Ovary (tissue), 9 donors: Measurements from ENCODE around the gene PSTPIP1. TPM values are rescaled to one million over a fixed set of nuclear protein-coding genes. Genes with fewer than 3 reads are reported as not detected.

Experiments used
- DNase-seq, 5 donors: peaks; one replicate each; pipeline ENCODE4 v3.0.0-alpha.2; 2019 to 2020
- H3K27ac ChIP-seq, 2 donors: fragments of 200-600 bp; one replicate each; pipeline versions ENCODE4 v1.5.1 to v1.8.0; 2019 to 2022
- H3K27me3 ChIP-seq: fragments of 200-600 bp; one replicate; pipeline ENCODE4 v1.8.0; 2022
- H3K36me3 ChIP-seq: fragments of 200-600 bp; sonication (generic); one replicate; pipeline ENCODE4 v1.5.1; 2019
- H3K4me1 ChIP-seq: one replicate; pipeline ENCODE4 v1.8.1; 2013; ENCODE audit warnings: mild to moderate bottlenecking, moderate library complexity; ENCODE audit not compliant: insufficient read depth
- H3K4me3 ChIP-seq: fragments of 200-600 bp; sonication (generic); one replicate; pipeline ENCODE4 v1.5.1; 2017
- H3K9me3 ChIP-seq, 2 donors: fragments of 200-600 bp in 1 of 2; sonication (generic) in 1 of 2; one replicate each; pipeline versions ENCODE4 v1.5.1 to v1.8.1; 2013 to 2019; ENCODE audit warnings: mild to moderate bottlenecking in 1 of 2, moderate library complexity in 1 of 2
- EP300 ChIP-seq: sonication (generic); formaldehyde crosslinking; IDR thresholded peaks from one replicate; pipeline ENCODE4 v1.6.1; 2017; ENCODE audit warnings: antibody characterized with exemption
- POLR2A ChIP-seq: fragments of 450-650 bp; IDR thresholded peaks from one replicate; pipeline ENCODE4 v1.6.1; 2017; ENCODE audit warnings: antibody characterized with exemption, mild to moderate bottlenecking, moderate library complexity
- WGBS, 3 donors: extraction: QIAGEN DNeasy Blood & Tissue Kit in 1 of 3; methylation state at CpG; one replicate each; pipeline versions ENCODE4 v1.1.5 to v1.1.7; 2013 to 2017; 5-methylcytosine and 5-hydroxymethylcytosine counted together
- intact Hi-C, 4 donors: fragments of 100-400 bp; cut with DNase I; formaldehyde crosslinking; loops; one replicate each; pipeline versions ENCODE4 v1.11.0 to v1.15.1; 2022 to 2023
- polyA plus RNA-seq, 2 donors: library from polyadenylated mRNA; stranded (reverse); fragments of 200-250 nt in 1 of 2; fragments of 350-450 nt in 1 of 2; fragmentation: Illumina TruSeq in 1 of 2; extraction: RNeasy Lipid Tissue Mini Kit (QIAGEN cat#74804) in 1 of 2; gene quantifications; one replicate each; pipeline ENCODE4 v1.2.3, GENCODE V29; 2013 to 2014
- total RNA-seq, 7 donors: library from RNA; depleted of rRNA in 2 of 7; stranded (reverse); fragments of >200 nt in 2 of 7; fragmentation: NEBNext Ultra II Directional in 3 of 7; extraction: Animal tissue kit (Norgen Biotek cat#: 25700) in 3 of 7; gene quantifications; one replicate each; pipeline versions ENCODE4 v1.1.0 to v1.2.4, GENCODE V29; 2016 to 2023
- TF ChIP-seq, protein P1 (sequence below), 3 donors: fragments of 450-650 bp in 2 of 3; fragments of 200-600 bp in 1 of 3; IDR thresholded peaks; one replicate each; pipeline versions ENCODE4 v1.5.1 to v1.8.0; 2016 to 2022; ENCODE audit warnings: antibody characterized with exemption in 3 of 3, mild to moderate bottlenecking in 1 of 3
- donor health status: DM: no; HTN: no; CAD: no; lungs with moderate emphysema.
- donor health status: DM: no; HTN: no; CAD: no.
- donor health status: Bipolar disorder and iron deficiency.
- donor health status: DM: yes; HTN: yes; CAD: no.
- donor health status: DM: no; HTN: no; CAD: no.
- donor health status: DM: yes; HTN: yes; CAD: no.

The PSTPIP1 gene
- total and polyA plus RNA-seq, 9 donors, result 1.4 to 10.9 (median 2.5) TPM

DNA sequence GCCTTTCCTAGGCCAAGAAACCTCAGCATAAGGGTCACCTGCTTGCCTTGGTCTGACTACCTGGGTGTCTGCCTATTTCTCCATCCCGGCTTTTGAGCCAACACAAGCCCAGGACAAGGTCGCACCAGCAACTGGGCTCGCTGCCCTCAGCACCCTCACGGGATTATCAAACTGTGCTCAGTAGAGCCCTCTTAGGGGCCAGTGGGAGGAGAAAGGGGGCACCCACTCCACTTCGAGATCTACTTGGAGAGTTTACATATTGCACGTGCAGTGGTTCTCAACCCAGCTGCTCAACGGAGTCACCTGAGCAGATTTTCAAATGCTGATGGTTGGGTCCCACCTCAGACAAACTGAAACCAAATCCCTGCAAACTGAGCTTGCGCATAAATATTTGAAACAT is 44.9 kb downstream of the PSTPIP1 start:
- intact Hi-C loops, result loop anchor here in 1 of 4 donors (10.0 kb wide), 1 partner anchor 65 kb away; no protein-coding TSS in a partner anchor
- no peak for TF ChIP-seq EP300
- TF ChIP-seq, protein P1, sequence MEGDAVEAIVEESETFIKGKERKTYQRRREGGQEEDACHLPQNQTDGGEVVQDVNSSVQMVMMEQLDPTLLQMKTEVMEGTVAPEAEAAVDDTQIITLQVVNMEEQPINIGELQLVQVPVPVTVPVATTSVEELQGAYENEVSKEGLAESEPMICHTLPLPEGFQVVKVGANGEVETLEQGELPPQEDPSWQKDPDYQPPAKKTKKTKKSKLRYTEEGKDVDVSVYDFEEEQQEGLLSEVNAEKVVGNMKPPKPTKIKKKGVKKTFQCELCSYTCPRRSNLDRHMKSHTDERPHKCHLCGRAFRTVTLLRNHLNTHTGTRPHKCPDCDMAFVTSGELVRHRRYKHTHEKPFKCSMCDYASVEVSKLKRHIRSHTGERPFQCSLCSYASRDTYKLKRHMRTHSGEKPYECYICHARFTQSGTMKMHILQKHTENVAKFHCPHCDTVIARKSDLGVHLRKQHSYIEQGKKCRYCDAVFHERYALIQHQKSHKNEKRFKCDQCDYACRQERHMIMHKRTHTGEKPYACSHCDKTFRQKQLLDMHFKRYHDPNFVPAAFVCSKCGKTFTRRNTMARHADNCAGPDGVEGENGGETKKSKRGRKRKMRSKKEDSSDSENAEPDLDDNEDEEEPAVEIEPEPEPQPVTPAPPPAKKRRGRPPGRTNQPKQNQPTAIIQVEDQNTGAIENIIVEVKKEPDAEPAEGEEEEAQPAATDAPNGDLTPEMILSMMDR (IDR thresholded peaks at IDR 0.05), result no peak
- no peak for TF ChIP-seq POLR2A
- Histone ChIP-seq H3K4me1 (no peaks in the 10 kb centered on the region), H3K36me3 (no peaks in the 10 kb centered on the region), H3K27ac (no peak overlapping the region), H3K4me3 (no peak overlapping the region), H3K9me3 (no peaks in the 10 kb centered on the region), H3K27me3 (no peaks in the 10 kb centered on the region)
- DNase-seq, result no peak
- 78 to 89% methylated on average over 8 of the region's 8 CpGs; no CpG with 5 or more reads in 1 of the 3 donors for WGBS, 3 donors

DNA sequence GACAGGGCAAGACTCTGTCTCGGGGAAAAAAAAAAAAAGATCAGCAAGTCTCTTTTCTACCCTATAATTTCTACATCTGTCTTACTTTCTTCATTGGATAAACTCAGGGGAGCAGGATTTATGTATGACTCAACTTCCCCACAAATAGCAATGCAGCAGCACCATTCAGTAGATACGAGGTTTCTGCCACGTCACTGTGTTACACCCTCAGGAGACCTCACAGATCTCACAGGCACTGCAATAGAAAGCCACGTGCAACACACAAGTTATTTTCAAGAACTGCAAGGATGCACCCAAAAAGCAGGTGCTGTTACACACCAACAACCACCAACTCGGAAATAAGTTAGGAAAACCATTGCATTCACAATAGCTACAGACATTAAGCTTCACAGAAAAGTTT is 45.7 kb downstream of the PSTPIP1 start:
- Histone ChIP-seq H3K4me1 (no peaks in the 10 kb centered on the region), H3K9me3 (no peaks in the 10 kb centered on the region), H3K27me3 (no peaks in the 10 kb centered on the region), H3K36me3 (no peaks in the 10 kb centered on the region), H3K27ac (no peak overlapping the region), H3K4me3 (no peak overlapping the region)
- TF ChIP-seq, protein P1 (IDR thresholded peaks at IDR 0.05), result no peak
- TF ChIP-seq EP300 (no peak), POLR2A (no peak)
- DNase-seq, result no peak
- intact Hi-C loops, result no loop called here
- 73 to 92% (median 87%) methylated on average over 5 of the region's 5 CpGs for WGBS, 3 donors

- DNase-seq, result no peak
- 78 to 86% (median 81%) methylated on average over 8 of the region's 8 CpGs for WGBS, 3 donors
- no peaks in the 10 kb centered on the region for H3K4me1 ChIP-seq
- intact Hi-C loops, result no loop called here
- H3K4me3 ChIP-seq, result no peak overlapping the region
- H3K27me3 ChIP-seq, result no peaks in the 10 kb centered on the region
- H3K27ac ChIP-seq, result no peak overlapping the region
- no peaks in the 10 kb centered on the region for H3K36me3 ChIP-seq
- no peaks in the 10 kb centered on the region for H3K9me3 ChIP-seq
- TF ChIP-seq, protein P1 (IDR thresholded peaks at IDR 0.05), result no peak
- TF ChIP-seq POLR2A, result no peak
- no peak for TF ChIP-seq EP300
These were observed 47.5 kb downstream of the PSTPIP1 start for GRCh38 chr15:77042245-77042919.

GRCh38 chr15:77042955-77043920 is 48.3 kb downstream of the PSTPIP1 start:
- Histone ChIP-seq H3K9me3 (no peaks in the 10 kb centered on the region), H3K27me3 (no peaks in the 10 kb centered on the region), H3K4me1 (no peaks in the 10 kb centered on the region), H3K36me3 (no peaks in the 10 kb centered on the region), H3K27ac (no peak overlapping the region), H3K4me3 (no peak overlapping the region)
- 78 to 83% (median 82%) methylated on average over 20 of the region's 20 CpGs for WGBS, 3 donors
- intact Hi-C loops, result no loop called here
- no peak for DNase-seq
- TF ChIP-seq, protein P1 (IDR thresholded peaks at IDR 0.05), result no peak
